WTC11 (cell line): Measurements from ENCODE around the gene IDUA.

Source experiments
- ARID4B ChIP-seq: sonication (generic); formaldehyde crosslinking; IDR thresholded peaks from 2 replicates; pipeline ENCODE4 v1.8.0; 2023; ENCODE audit warnings: missing genetic modification reagents, mild to moderate bottlenecking, borderline replicate concordance
- CREB1 ChIP-seq: sonication (generic); formaldehyde crosslinking; IDR thresholded peaks from 2 replicates; pipeline ENCODE4 v1.8.0; 2023; ENCODE audit warnings: mild to moderate bottlenecking, missing genetic modification reagents
- FOXK1 ChIP-seq: sonication (generic); formaldehyde crosslinking; IDR thresholded peaks from 2 replicates; pipeline ENCODE4 v1.8.0; 2022; ENCODE audit warnings: mild to moderate bottlenecking, moderate library complexity, missing genetic modification reagents
- GABPB1 ChIP-seq: sonication (generic); formaldehyde crosslinking; IDR thresholded peaks from 2 replicates; pipeline ENCODE4 v1.8.1; 2023; ENCODE audit warnings: mild to moderate bottlenecking, missing genetic modification reagents
- MXD4 ChIP-seq: fragments of 250-450 bp; sonication (Bioruptor Pico); IDR thresholded peaks from 2 replicates; pipeline ENCODE4 v1.8.0; 2021; ENCODE audit warnings: mild to moderate bottlenecking, moderate library complexity, borderline replicate concordance
- PRDM15 ChIP-seq: sonication (generic); formaldehyde crosslinking; IDR thresholded peaks from 2 replicates; pipeline ENCODE4 v1.8.0; 2022; ENCODE audit warnings: missing genetic modification reagents
- PREB ChIP-seq: sonication (generic); formaldehyde crosslinking; IDR thresholded peaks from 2 replicates; pipeline ENCODE4 v1.8.1; 2022; ENCODE audit warnings: mild to moderate bottlenecking, missing genetic modification reagents, moderate library complexity, borderline replicate concordance
- TF ChIP-seq, protein P1 (sequence below): fragments of 200-600 bp; IDR thresholded peaks from 2 replicates; pipeline ENCODE4 v1.8.0; 2022; ENCODE audit warnings: antibody characterized with exemption
- TF ChIP-seq, protein P2 (sequence below): sonication (generic); formaldehyde crosslinking; IDR thresholded peaks from 2 replicates; pipeline ENCODE4 v1.8.1; 2023; ENCODE audit warnings: mild to moderate bottlenecking, missing genetic modification reagents, borderline replicate concordance

DNA sequence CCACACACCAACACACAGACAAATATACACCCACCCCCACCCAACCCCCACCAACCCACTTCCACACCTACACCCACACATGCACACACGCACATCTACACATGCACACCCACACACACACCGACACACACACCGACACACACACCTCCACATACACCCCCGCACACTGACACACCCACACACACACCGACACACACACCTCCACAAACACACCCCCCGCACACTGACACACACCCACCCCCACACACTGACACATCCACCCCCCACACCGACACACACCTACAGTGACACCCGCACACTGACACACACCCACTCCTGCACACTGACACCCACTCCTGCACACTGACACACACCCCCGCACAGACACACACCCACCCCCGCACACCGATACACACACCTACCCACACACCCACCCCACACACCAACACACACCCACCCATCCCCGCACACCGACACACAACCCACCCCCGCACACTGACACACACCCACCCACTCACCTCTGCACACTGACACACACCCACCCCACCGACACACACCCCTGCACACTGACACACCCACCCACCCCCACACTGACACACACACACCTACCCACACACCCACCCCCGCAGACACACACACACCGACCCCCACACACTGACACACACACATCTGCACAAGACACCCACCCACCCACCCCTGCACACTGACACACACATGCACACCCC is 55.7 kb downstream of the IDUA start:
- TF ChIP-seq PRDM15 (CRISPR knock-in tag), result no peak
- no peak for TF ChIP-seq ARID4B
- TF ChIP-seq, protein P1, sequence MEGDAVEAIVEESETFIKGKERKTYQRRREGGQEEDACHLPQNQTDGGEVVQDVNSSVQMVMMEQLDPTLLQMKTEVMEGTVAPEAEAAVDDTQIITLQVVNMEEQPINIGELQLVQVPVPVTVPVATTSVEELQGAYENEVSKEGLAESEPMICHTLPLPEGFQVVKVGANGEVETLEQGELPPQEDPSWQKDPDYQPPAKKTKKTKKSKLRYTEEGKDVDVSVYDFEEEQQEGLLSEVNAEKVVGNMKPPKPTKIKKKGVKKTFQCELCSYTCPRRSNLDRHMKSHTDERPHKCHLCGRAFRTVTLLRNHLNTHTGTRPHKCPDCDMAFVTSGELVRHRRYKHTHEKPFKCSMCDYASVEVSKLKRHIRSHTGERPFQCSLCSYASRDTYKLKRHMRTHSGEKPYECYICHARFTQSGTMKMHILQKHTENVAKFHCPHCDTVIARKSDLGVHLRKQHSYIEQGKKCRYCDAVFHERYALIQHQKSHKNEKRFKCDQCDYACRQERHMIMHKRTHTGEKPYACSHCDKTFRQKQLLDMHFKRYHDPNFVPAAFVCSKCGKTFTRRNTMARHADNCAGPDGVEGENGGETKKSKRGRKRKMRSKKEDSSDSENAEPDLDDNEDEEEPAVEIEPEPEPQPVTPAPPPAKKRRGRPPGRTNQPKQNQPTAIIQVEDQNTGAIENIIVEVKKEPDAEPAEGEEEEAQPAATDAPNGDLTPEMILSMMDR, result no peak
- no peak for TF ChIP-seq PREB
- TF ChIP-seq, protein P2, sequence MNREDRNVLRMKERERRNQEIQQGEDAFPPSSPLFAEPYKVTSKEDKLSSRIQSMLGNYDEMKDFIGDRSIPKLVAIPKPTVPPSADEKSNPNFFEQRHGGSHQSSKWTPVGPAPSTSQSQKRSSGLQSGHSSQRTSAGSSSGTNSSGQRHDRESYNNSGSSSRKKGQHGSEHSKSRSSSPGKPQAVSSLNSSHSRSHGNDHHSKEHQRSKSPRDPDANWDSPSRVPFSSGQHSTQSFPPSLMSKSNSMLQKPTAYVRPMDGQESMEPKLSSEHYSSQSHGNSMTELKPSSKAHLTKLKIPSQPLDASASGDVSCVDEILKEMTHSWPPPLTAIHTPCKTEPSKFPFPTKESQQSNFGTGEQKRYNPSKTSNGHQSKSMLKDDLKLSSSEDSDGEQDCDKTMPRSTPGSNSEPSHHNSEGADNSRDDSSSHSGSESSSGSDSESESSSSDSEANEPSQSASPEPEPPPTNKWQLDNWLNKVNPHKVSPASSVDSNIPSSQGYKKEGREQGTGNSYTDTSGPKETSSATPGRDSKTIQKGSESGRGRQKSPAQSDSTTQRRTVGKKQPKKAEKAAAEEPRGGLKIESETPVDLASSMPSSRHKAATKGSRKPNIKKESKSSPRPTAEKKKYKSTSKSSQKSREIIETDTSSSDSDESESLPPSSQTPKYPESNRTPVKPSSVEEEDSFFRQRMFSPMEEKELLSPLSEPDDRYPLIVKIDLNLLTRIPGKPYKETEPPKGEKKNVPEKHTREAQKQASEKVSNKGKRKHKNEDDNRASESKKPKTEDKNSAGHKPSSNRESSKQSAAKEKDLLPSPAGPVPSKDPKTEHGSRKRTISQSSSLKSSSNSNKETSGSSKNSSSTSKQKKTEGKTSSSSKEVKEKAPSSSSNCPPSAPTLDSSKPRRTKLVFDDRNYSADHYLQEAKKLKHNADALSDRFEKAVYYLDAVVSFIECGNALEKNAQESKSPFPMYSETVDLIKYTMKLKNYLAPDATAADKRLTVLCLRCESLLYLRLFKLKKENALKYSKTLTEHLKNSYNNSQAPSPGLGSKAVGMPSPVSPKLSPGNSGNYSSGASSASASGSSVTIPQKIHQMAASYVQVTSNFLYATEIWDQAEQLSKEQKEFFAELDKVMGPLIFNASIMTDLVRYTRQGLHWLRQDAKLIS, result no peak
- no peak for TF ChIP-seq MXD4 (CRISPR knock-in tag)
- TF ChIP-seq GABPB1 (CRISPR knock-in tag), result no peak
- no peak for TF ChIP-seq FOXK1 (CRISPR knock-in tag)
- no peak for TF ChIP-seq CREB1
